HL-60 (cell line): ENCODE data around the gene HSD17B4.

ENCODE experiments used
- DNase-seq, 2 experiments: peaks; one replicate each; pipeline ENCODE4 v3.0.0-alpha.2; 2010 to 2020; ENCODE audit warnings: low read depth in 1 of 2, low spot score in 1 of 2
- H3K27ac ChIP-seq: fragments of 250-450 bp; sonication (Bioruptor Pico); replicated peaks from 2 replicates; pipeline ENCODE4 v1.5.1; 2020; ENCODE audit warnings: mild to moderate bottlenecking, moderate library complexity
- H3K27me3 ChIP-seq: fragments of 250-450 bp; sonication (Bioruptor Pico); 2 replicates; pipeline ENCODE4 v1.5.1; 2021; ENCODE audit warnings: mild to moderate bottlenecking, moderate library complexity; ENCODE audit not compliant: insufficient read depth, poor library complexity, severe bottlenecking
- H3K4me3 ChIP-seq: replicated peaks from 2 replicates; pipeline ENCODE4 v1.5.1; 2011; ENCODE audit warnings: mild to moderate bottlenecking, control low read depth, low read length; ENCODE audit not compliant: insufficient read depth
- CTCF ChIP-seq: IDR thresholded peaks from one replicate; pipeline ENCODE4 v1.5.1; 2011; ENCODE audit warnings: low read length, control low read depth, inconsistent platforms; ENCODE audit not compliant: insufficient read depth
- GABPA ChIP-seq: IDR thresholded peaks from 2 replicates; pipeline ENCODE4 v1.6.1; 2012; ENCODE audit warnings: low read depth
- POLR2AphosphoS5 ChIP-seq: IDR thresholded peaks from 2 replicates; pipeline ENCODE4 v1.6.1; 2012; ENCODE audit warnings: low read depth
- REST ChIP-seq: IDR thresholded peaks from 2 replicates; pipeline ENCODE4 v1.6.1; 2012; ENCODE audit warnings: low read depth; ENCODE audit not compliant: insufficient replicate concordance
- SPI1 ChIP-seq: IDR thresholded peaks from 2 replicates; pipeline ENCODE4 v1.6.1; 2012; ENCODE audit warnings: low read depth, mild to moderate bottlenecking, borderline replicate concordance

HSD17B4 gene

GRCh38 chr5:119451561-119451960 lies 736 bp upstream of the HSD17B4 start:
- TF ChIP-seq GABPA (no peak), CTCF (no peak), REST (no peak), SPI1 (no peak), POLR2AphosphoS5 (no peak)
- Histone ChIP-seq H3K4me3 (no peak overlapping the region), H3K27ac (no peak overlapping the region), H3K27me3 (no peaks in the 10 kb centered on the region)
- no peak for DNase-seq

DNA sequence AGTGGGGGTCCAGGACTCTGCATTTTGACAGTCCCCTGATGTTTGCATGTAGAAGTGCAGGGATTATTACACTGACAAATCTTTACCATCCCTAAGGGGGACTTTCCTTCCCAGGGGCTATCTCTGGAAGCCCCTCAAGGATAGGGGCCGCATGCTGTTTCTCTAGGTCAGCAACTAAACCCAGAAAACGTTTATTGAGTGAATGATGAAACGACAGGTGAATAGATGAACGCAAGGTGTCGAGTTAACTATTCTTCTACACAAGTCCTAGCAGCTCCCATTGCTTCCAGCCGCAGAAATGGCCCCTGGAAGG lies 281 bp upstream of the HSD17B4 start:
- Histone ChIP-seq H3K27me3 (no peaks in the 10 kb centered on the region), H3K27ac (peak overlapping the region; percentile 82), H3K4me3 (no peak overlapping the region; the same call in 1 of the 2 replicates)
- TF ChIP-seq CTCF (no peak), SPI1 (no peak), REST (no peak), POLR2AphosphoS5 (no peak), GABPA (no peak)
- no peak for DNase-seq

- H3K27me3 ChIP-seq = no peaks in the 10 kb centered on the region
- H3K4me3 ChIP-seq = peak overlapping the region; percentile 73
- DNase-seq = no peak
- no peak for TF ChIP-seq REST
- no peak for TF ChIP-seq GABPA
- TF ChIP-seq SPI1 = no peak
- no peak for TF ChIP-seq CTCF
- no peak for TF ChIP-seq POLR2AphosphoS5
- H3K27ac ChIP-seq = peak overlapping the region; percentile 82
Measured at GRCh38 chr5:119453040-119453373, 710 bp downstream of the HSD17B4 start.
